ENCODE data around the gene CHD1.

CHD1 gene

GRCh38 chr5:98930972-98931762 lies 2.4 kb upstream of the CHD1 start:
- Mint-ChIP-seq H3K4me3 (no peak overlapping the region), H3K4me1 (peaks cover 51% of the 10 kb centered on the region), H3K27ac (ENCODE audit: low read depth) (no peak overlapping the region), H3K9me3 (no peaks in the 10 kb centered on the region), H3K36me3 (ENCODE audit: insufficient read depth) (peaks cover 40% of the 10 kb centered on the region), H3K27me3 (no peaks in the 10 kb centered on the region)
- ATAC-seq (replicated peaks; ENCODE audit: extremely low read depth, poor library complexity, severe bottlenecking) = no peak
- no peak for DNase-seq (ENCODE audit: low spot score in 2 of 2)

- no peak for DNase-seq (ENCODE audit: low spot score in 2 of 2)
- Mint-ChIP-seq H3K9me3 (no peaks in the 10 kb centered on the region), H3K4me1 (peaks cover 51% of the 10 kb centered on the region), H3K4me3 (peak overlapping the region; percentile 95), H3K27me3 (no peaks in the 10 kb centered on the region), H3K27ac (ENCODE audit: low read depth) (peak overlapping the region; percentile 98), H3K36me3 (ENCODE audit: insufficient read depth) (peaks cover 50% of the 10 kb centered on the region)
- no peak for ATAC-seq (replicated peaks; ENCODE audit: extremely low read depth, poor library complexity, severe bottlenecking)
Measured at GRCh38 chr5:98929710-98930298, 997 bp upstream of the CHD1 start.

- Mint-ChIP-seq H3K4me1 (peaks cover 37% of the 10 kb centered on the region), H3K4me3 (peak overlapping the region; percentile 95), H3K27me3 (no peaks in the 10 kb centered on the region), H3K9me3 (no peaks in the 10 kb centered on the region), H3K27ac (ENCODE audit: low read depth) (peak overlapping the region; percentile 98), H3K36me3 (ENCODE audit: insufficient read depth) (peaks cover 61% of the 10 kb centered on the region)
- DNase-seq (ENCODE audit: low spot score in 2 of 2) = peak in 1 of 2 donors; percentile 20
- peak; percentile 1 for ATAC-seq (replicated peaks; ENCODE audit: extremely low read depth, poor library complexity, severe bottlenecking)
Measured at GRCh38 chr5:98927989-98928872, 576 bp downstream of the CHD1 start.

- Mint-ChIP-seq H3K9me3 (no peaks in the 10 kb centered on the region), H3K36me3 (ENCODE audit: insufficient read depth) (peaks cover 63% of the 10 kb centered on the region), H3K4me1 (peaks cover 35% of the 10 kb centered on the region), H3K27ac (ENCODE audit: low read depth) (peak overlapping the region; percentile 98), H3K27me3 (no peaks in the 10 kb centered on the region), H3K4me3 (peak overlapping the region; percentile 95)
- peak; percentile 41 to 52 for DNase-seq (ENCODE audit: low spot score in 2 of 2)
- ATAC-seq (replicated peaks; ENCODE audit: extremely low read depth, poor library complexity, severe bottlenecking) = peak; percentile 19
Measured at GRCh38 chr5:98927242-98927988, 1.4 kb downstream of the CHD1 start.

GRCh38 chr5:98923966-98924365 lies 4.8 kb downstream of the CHD1 start:
- DNase-seq (ENCODE audit: low spot score in 2 of 2) (no peak), ATAC-seq (replicated peaks; ENCODE audit: extremely low read depth, poor library complexity, severe bottlenecking) (no peak)
- Mint-ChIP-seq H3K4me1 (peaks cover 51% of the 10 kb centered on the region), H3K27ac (ENCODE audit: low read depth) (peak overlapping the region; percentile 38), H3K9me3 (no peaks in the 10 kb centered on the region), H3K4me3 (no peak overlapping the region), H3K27me3 (no peaks in the 10 kb centered on the region), H3K36me3 (ENCODE audit: insufficient read depth) (peaks cover 73% of the 10 kb centered on the region)

GRCh38 chr5:98921947-98922505 lies 6.8 kb downstream of the CHD1 start:
- H3K27me3 Mint-ChIP-seq = no peaks in the 10 kb centered on the region

GRCh38 chr5:98917433-98917832 lies 11.4 kb downstream of the CHD1 start:
- ATAC-seq (replicated peaks; ENCODE audit: extremely low read depth, poor library complexity, severe bottlenecking) (no peak), DNase-seq (ENCODE audit: low spot score in 2 of 2) (no peak)
- Mint-ChIP-seq H3K36me3 (ENCODE audit: insufficient read depth) (peaks cover 49% of the 10 kb centered on the region), H3K27me3 (no peaks in the 10 kb centered on the region), H3K4me3 (peak overlapping the region; percentile 8), H3K9me3 (no peaks in the 10 kb centered on the region), H3K4me1 (peaks cover 72% of the 10 kb centered on the region), H3K27ac (ENCODE audit: low read depth) (peak overlapping the region; percentile 64)

More at GRCh38 chr5:98921947-98922505, 6.8 kb downstream of the CHD1 start:
- peaks cover 67% of the 10 kb centered on the region for H3K36me3 Mint-ChIP-seq (ENCODE audit: insufficient read depth)
- H3K4me1 Mint-ChIP-seq = peaks cover 57% of the 10 kb centered on the region
- DNase-seq (ENCODE audit: low spot score in 2 of 2) (no peak), ATAC-seq (replicated peaks; ENCODE audit: extremely low read depth, poor library complexity, severe bottlenecking) (no peak)
- H3K9me3 Mint-ChIP-seq = no peaks in the 10 kb centered on the region
- peak overlapping the region; percentile 68 for H3K27ac Mint-ChIP-seq (ENCODE audit: low read depth)
- H3K4me3 Mint-ChIP-seq = peak overlapping the region; percentile 44

- H3K27ac Mint-ChIP-seq (ENCODE audit: low read depth) = no peak overlapping the region
- H3K36me3 Mint-ChIP-seq (ENCODE audit: insufficient read depth) = peaks cover 43% of the 10 kb centered on the region
Measured at GRCh38 chr5:98916540-98916939, 12.3 kb downstream of the CHD1 start.

GRCh38 chr5:98913911-98914310 lies 14.9 kb downstream of the CHD1 start:
- H3K27ac Mint-ChIP-seq (ENCODE audit: low read depth) = peak overlapping the region; percentile 33
- no peaks in the 10 kb centered on the region for H3K27me3 Mint-ChIP-seq
- H3K9me3 Mint-ChIP-seq = no peaks in the 10 kb centered on the region
- ATAC-seq (replicated peaks; ENCODE audit: extremely low read depth, poor library complexity, severe bottlenecking) = no peak
- no peak overlapping the region for H3K4me3 Mint-ChIP-seq
- no peak for DNase-seq (ENCODE audit: low spot score in 2 of 2)
- H3K4me1 Mint-ChIP-seq = peaks cover 69% of the 10 kb centered on the region
- peaks cover 32% of the 10 kb centered on the region for H3K36me3 Mint-ChIP-seq (ENCODE audit: insufficient read depth)

More at GRCh38 chr5:98916540-98916939, 12.3 kb downstream of the CHD1 start:
- ATAC-seq (replicated peaks; ENCODE audit: extremely low read depth, poor library complexity, severe bottlenecking) (no peak), DNase-seq (ENCODE audit: low spot score in 2 of 2) (no peak)
- Mint-ChIP-seq H3K27me3 (no peaks in the 10 kb centered on the region), H3K4me1 (peaks cover 67% of the 10 kb centered on the region), H3K4me3 (no peak overlapping the region), H3K9me3 (no peaks in the 10 kb centered on the region)

- Mint-ChIP-seq H3K4me3 (no peak overlapping the region), H3K9me3 (no peaks in the 10 kb centered on the region), H3K27me3 (no peaks in the 10 kb centered on the region), H3K27ac (ENCODE audit: low read depth) (no peak overlapping the region), H3K36me3 (ENCODE audit: insufficient read depth) (peaks cover 21% of the 10 kb centered on the region), H3K4me1 (peaks cover 58% of the 10 kb centered on the region)
- no peak for ATAC-seq (replicated peaks; ENCODE audit: extremely low read depth, poor library complexity, severe bottlenecking)
- no peak for DNase-seq (ENCODE audit: low spot score in 2 of 2)
Measured at GRCh38 chr5:98911280-98912040, 17.3 kb downstream of the CHD1 start.

- ATAC-seq (replicated peaks; ENCODE audit: extremely low read depth, poor library complexity, severe bottlenecking) (no peak), DNase-seq (ENCODE audit: low spot score in 2 of 2) (no peak)
- Mint-ChIP-seq H3K27me3 (no peaks in the 10 kb centered on the region), H3K36me3 (ENCODE audit: insufficient read depth) (peaks cover 22% of the 10 kb centered on the region), H3K4me1 (peaks cover 50% of the 10 kb centered on the region), H3K4me3 (no peak overlapping the region), H3K27ac (ENCODE audit: low read depth) (peak overlapping the region; percentile 17), H3K9me3 (no peaks in the 10 kb centered on the region)
Measured at GRCh38 chr5:98909363-98909762, 19.4 kb downstream of the CHD1 start.
